Muscle of back (tissue), 11 donors: ENCODE measurements around the gene COQ8A. TPM values are rescaled to one million over a fixed set of nuclear protein-coding genes. Genes with fewer than 3 reads are reported as not detected.

Experiments
- DNase-seq, 3 donors: peaks; one replicate each; pipeline versions ENCODE4 v3.0.0 to v3.0.0-alpha.2; 2013
- polyA plus RNA-seq, 10 donors: library from polyadenylated mRNA; unstranded; fragments of 120-200 nt; gene quantifications; one replicate each; pipeline ENCODE4 v1.2.1, GENCODE V29; 2013; ENCODE audit not compliant: insufficient read length in 10 of 10

The COQ8A gene
- polyA plus RNA-seq, 10 donors, result 34.0 to 74.5 (median 54.9) TPM

DNA sequence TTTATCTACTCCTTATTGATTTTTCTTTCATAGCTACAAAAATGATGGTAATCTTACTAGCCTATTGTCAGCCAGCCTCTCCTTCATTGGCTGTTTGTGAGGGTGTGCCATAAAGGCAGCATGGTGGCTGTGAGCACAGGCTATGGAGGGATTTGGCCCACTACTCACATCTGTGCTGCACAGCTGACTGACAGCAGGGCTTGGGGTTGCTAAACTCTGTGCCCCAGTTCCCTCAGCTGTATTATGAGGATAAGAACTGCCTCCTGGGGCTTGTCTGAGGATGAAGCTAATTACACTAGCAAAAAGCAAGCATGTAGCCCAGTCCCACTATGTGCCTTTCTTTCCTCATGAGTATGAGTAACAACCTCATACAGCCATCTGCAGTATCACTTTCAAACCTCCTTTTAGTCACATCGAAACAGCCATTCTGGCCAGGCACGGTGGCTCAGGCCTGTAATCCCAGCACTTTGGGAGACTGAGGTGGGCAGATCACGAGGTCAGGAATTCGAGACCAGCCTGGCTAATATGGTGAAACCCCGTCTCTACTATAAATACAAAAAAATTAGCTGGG is 66.2 kb downstream of the COQ8A start:
- DNase-seq, result no peak

DNA sequence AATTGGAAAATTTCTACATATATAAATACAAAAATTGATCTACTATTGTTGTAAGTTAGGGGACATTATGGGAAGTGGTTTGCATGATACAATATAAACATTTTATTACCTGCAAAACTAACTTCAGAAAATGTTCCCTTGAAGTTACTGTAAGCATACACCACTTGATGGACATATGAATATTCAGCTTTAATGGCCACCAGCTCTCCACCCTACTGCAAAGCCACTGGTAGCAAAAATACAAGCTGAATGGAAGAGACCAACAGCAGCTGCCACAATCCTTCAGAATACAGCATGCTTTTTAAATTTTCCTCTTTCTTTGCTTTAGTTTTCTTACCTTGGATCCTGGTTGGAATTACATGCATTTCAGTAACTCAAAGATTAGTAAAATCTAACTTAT is 69.8 kb downstream of the COQ8A start:
- DNase-seq, result no peak

- DNase-seq, result no peak
Measured at GRCh38 chr1:227010645-227011044, 70.6 kb downstream of the COQ8A start.

- DNase-seq, result no peak
Measured at GRCh38 chr1:227016990-227017389, 76.9 kb downstream of the COQ8A start.

DNA sequence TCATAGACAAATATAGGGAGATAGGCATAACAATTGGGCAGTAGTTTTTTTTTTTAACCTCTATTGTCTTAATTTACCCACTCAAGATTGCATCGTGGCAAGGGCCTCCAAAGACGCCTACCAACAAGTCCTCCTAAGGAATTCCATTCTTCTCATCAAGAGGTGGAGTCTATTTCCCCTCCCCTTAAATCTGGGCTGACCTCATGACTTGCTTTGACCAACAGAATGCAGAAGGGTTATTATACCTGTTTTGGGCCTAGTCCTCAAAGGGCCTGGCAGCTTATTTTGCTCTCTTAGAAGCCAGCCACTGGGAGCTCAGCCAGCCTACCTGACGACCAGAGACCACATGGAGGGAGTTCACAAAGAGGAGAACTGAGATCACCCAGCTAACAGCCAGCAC is 92.3 kb downstream of the COQ8A start:
- no peak for DNase-seq

DNA sequence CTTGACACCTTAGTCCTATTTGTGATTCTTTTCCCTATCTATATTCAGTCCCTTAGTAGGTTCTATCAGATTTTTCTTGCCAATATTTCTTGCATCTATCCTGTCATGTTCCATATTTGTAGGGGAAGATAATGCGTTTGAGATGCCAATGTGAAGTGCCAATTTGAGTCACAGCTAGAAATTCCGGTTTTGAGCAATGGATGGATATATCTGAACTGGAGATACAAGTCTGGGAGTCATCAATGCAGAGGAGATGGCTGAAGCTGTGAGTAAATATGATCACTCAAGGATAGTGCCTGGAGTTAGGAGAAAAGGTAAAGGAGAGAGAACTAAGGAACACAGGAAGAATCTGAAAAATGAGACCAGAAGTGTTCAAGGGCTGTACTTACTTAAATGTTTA is 93.8 kb downstream of the COQ8A start:
- DNase-seq, result no peak

- DNase-seq, result no peak
Measured at GRCh38 chr1:227035316-227035715, 95.2 kb downstream of the COQ8A start.

- no peak for DNase-seq
Measured at GRCh38 chr1:227037121-227037520, 97.0 kb downstream of the COQ8A start.

Other genes starting within 250 kb of the COQ8A start
- 10 to 100 TPM; 21.1 to 30.5 (median 24.7) TPM for gene ITPKB, start 201.0 kb upstream of the COQ8A start, polyA plus RNA-seq
- 100 to 1,000 TPM in 6 of 10 donors, 10 to 100 TPM in 4; 61.1 to 126 (median 101) TPM for gene PSEN2, start 69.7 kb upstream of the COQ8A start, polyA plus RNA-seq